Liver (tissue), 9 donors: ENCODE data around the gene CAP2. TPM values are rescaled to one million over a fixed set of nuclear protein-coding genes. Genes with fewer than 3 reads are reported as not detected.

ENCODE experiments used
- DNase-seq: peaks from one replicate; pipeline ENCODE4 v3.0.0-alpha.2; 2017; ENCODE audit warnings: low spot score
- H3K27ac ChIP-seq, 2 donors: one replicate each; pipeline ENCODE4 v1.7.0; 2013; ENCODE audit warnings: inconsistent platforms in 2 of 2, low read length in 2 of 2, control low read depth in 1 of 2, low read depth in 1 of 2, mild to moderate bottlenecking in 1 of 2
- H3K27me3 ChIP-seq, 4 donors: one replicate each; pipeline versions ENCODE4 v1.6.1 to v1.7.0; 2013; ENCODE audit warnings: low read length in 3 of 4, inconsistent platforms in 1 of 4, mild to moderate bottlenecking in 1 of 4, moderate library complexity in 1 of 4; ENCODE audit not compliant: control insufficient read depth in 4 of 4, insufficient read depth in 4 of 4
- H3K36me3 ChIP-seq, 4 donors: one replicate each; pipeline versions ENCODE4 v1.6.1 to v1.7.0; 2013; ENCODE audit warnings: low read length in 3 of 4, mild to moderate bottlenecking in 3 of 4, low read depth in 1 of 4, moderate library complexity in 1 of 4; ENCODE audit not compliant: control insufficient read depth in 4 of 4, insufficient read depth in 3 of 4
- H3K4me1 ChIP-seq, 4 donors: one replicate each; pipeline versions ENCODE4 v1.6.1 to v1.7.0; 2013; ENCODE audit warnings: low read length in 3 of 4, mild to moderate bottlenecking in 3 of 4, moderate library complexity in 1 of 4; ENCODE audit not compliant: control insufficient read depth in 4 of 4, insufficient read depth in 4 of 4
- H3K4me3 ChIP-seq, 3 donors: one replicate each; pipeline versions ENCODE4 v1.6.1 to v1.7.0; 2013; ENCODE audit warnings: low read length in 3 of 3, control low read depth in 1 of 3, low read depth in 1 of 3, mild to moderate bottlenecking in 1 of 3
- H3K9ac ChIP-seq, 2 donors: one replicate each; pipeline ENCODE4 v1.7.0; 2013; ENCODE audit warnings: low read length in 2 of 2, mild to moderate bottlenecking in 2 of 2, moderate library complexity in 2 of 2, control low read depth in 1 of 2, low read depth in 1 of 2
- H3K9me3 ChIP-seq, 4 donors: one replicate each; pipeline versions ENCODE4 v1.6.1 to v1.7.0; 2013; ENCODE audit warnings: low read length in 3 of 4; ENCODE audit not compliant: control insufficient read depth in 4 of 4
- ATF3 ChIP-seq: IDR thresholded peaks from 2 replicates; pipeline ENCODE4 v1.6.1; 2016; ENCODE audit warnings: antibody characterized with exemption
- CTCF ChIP-seq: fragments of 150-350 bp; IDR thresholded peaks from 2 replicates; pipeline ENCODE4 v1.5.1; 2017; ENCODE audit warnings: improper control_type of control experiment, low read depth, low read length; ENCODE audit not compliant: missing input control
- EGR1 ChIP-seq, 2 donors: IDR thresholded peaks; 2 replicates each; pipeline ENCODE4 v1.6.1; 2016 to 2018; ENCODE audit warnings: antibody characterized with exemption in 2 of 2, low read depth in 2 of 2
- FOXA1 ChIP-seq: IDR thresholded peaks from 2 replicates; pipeline ENCODE4 v1.6.1; 2016; ENCODE audit warnings: antibody characterized with exemption
- FOXA2 ChIP-seq: IDR thresholded peaks from 2 replicates; pipeline ENCODE4 v1.6.1; 2016; ENCODE audit warnings: antibody characterized with exemption
- GABPA ChIP-seq, 2 donors: IDR thresholded peaks in 1 of 2; conservative IDR thresholded peaks in 1 of 2; 2 replicates each; pipeline ENCODE4 v1.6.1; 2016; ENCODE audit warnings: antibody characterized with exemption in 2 of 2, mild to moderate bottlenecking in 1 of 2, moderate library complexity in 1 of 2
- HNF4A ChIP-seq, 2 donors: conservative IDR thresholded peaks; 2 replicates each; pipeline ENCODE4 v1.6.1; 2016; ENCODE audit warnings: antibody characterized with exemption in 2 of 2, mild to moderate bottlenecking in 2 of 2
- HNF4G ChIP-seq: IDR thresholded peaks from 2 replicates; pipeline ENCODE4 v1.6.1; 2016; ENCODE audit warnings: antibody characterized with exemption
- JUND ChIP-seq, 2 donors: IDR thresholded peaks; 2 replicates each; pipeline ENCODE4 v1.6.1; 2016; ENCODE audit warnings: antibody characterized with exemption in 2 of 2
- MAX ChIP-seq: IDR thresholded peaks from 2 replicates; pipeline ENCODE4 v1.6.1; 2016; ENCODE audit warnings: antibody characterized with exemption
- NR2F2 ChIP-seq: IDR thresholded peaks from 2 replicates; pipeline ENCODE4 v1.6.1; 2016; ENCODE audit warnings: antibody characterized with exemption
- RAD21 ChIP-seq, 2 donors: IDR thresholded peaks; 2 replicates each; pipeline ENCODE4 v1.6.1; 2016; ENCODE audit warnings: antibody characterized with exemption in 2 of 2, mild to moderate bottlenecking in 2 of 2
- REST ChIP-seq: IDR thresholded peaks from 2 replicates; pipeline ENCODE4 v1.6.1; 2016; ENCODE audit warnings: antibody characterized with exemption, mild to moderate bottlenecking
- RXRA ChIP-seq, 2 donors: IDR thresholded peaks; 2 replicates each; pipeline ENCODE4 v1.6.1; 2017 to 2018; ENCODE audit warnings: antibody characterized with exemption in 2 of 2, mild to moderate bottlenecking in 1 of 2
- TAF1 ChIP-seq: conservative IDR thresholded peaks from 2 replicates; pipeline ENCODE4 v1.6.1; 2016; ENCODE audit warnings: antibody characterized with exemption, mild to moderate bottlenecking
- YY1 ChIP-seq: IDR thresholded peaks from 2 replicates; pipeline ENCODE4 v1.6.1; 2016; ENCODE audit warnings: antibody characterized with exemption, mild to moderate bottlenecking
- WGBS: extraction: QIAGEN DNeasy Blood & Tissue Kit; methylation state at CpG from one replicate; pipeline ENCODE4 v1.1.7; 2013; 5-methylcytosine and 5-hydroxymethylcytosine counted together
- polyA plus RNA-seq, 2 donors: library from polyadenylated mRNA; stranded (reverse) in 1 of 2; unstranded in 1 of 2; fragments of 200-250 nt in 1 of 2; fragments of >200 nt in 1 of 2; fragmentation: Nextera tagmentation in 1 of 2; extraction: Ambion mirVana in 1 of 2; gene quantifications; one replicate each; pipeline versions ENCODE4 v1.2.1 to v1.2.3, GENCODE V29; 2013 to 2015
- total RNA-seq, 2 donors: library from RNA; depleted of rRNA; stranded (reverse); fragments of >200 nt; gene quantifications; one replicate each; pipeline ENCODE4 v1.2.3, GENCODE V29; 2014
- donor health status: healthy.
- donor health status: healthy.
- donor health status: healthy.
- donor health status: healthy.
- donor health status: healthy.

Gene CAP2
- total and polyA plus RNA-seq, 4 donors = 1.2 to 6.4 (median 2.5) TPM

GRCh38 chr6:17353440-17354175, 39.8 kb upstream of the CAP2 start (continued):
- no peak for TF ChIP-seq CTCF
- TF ChIP-seq HNF4G = no peak
- no peak for TF ChIP-seq MAX
- TF ChIP-seq TAF1 = no peak

GRCh38 chr6:17354700-17355403, 38.5 kb upstream of the CAP2 start:
- Histone ChIP-seq H3K4me3 (no peak overlapping the region), H3K27ac (no peak overlapping the region), H3K4me1 (no peaks in the 10 kb centered on the region), H3K9ac (no peak overlapping the region), H3K9me3 (no peaks in the 10 kb centered on the region), H3K36me3 (no peaks in the 10 kb centered on the region), H3K27me3 (no peaks in the 10 kb centered on the region)
- TF ChIP-seq GABPA (IDR thresholded peaks at IDR 0.05 in 1 of 2, conservative IDR thresholded peaks at IDR 0.05 in 1 of 2) = no peak
- TF ChIP-seq ATF3 = no peak
- TF ChIP-seq REST = no peak
- TF ChIP-seq JUND (IDR thresholded peaks at IDR 0.05) = no peak
- TF ChIP-seq YY1 = no peak
- TF ChIP-seq RAD21 (IDR thresholded peaks at IDR 0.05) = no peak
- no peak for TF ChIP-seq CTCF
- no peak for TF ChIP-seq FOXA2
- TF ChIP-seq FOXA1 = no peak
- TF ChIP-seq NR2F2 = no peak
- TF ChIP-seq MAX = no peak
- TF ChIP-seq RXRA (IDR thresholded peaks at IDR 0.05) = no peak
- TF ChIP-seq HNF4A (conservative IDR thresholded peaks at IDR 0.05) = no peak
- no peak for TF ChIP-seq EGR1 (IDR thresholded peaks at IDR 0.05; ENCODE audit: low read depth in 2 of 2)
- TF ChIP-seq TAF1 = no peak
- TF ChIP-seq HNF4G = no peak
- no peak for DNase-seq
- whole genome bisulfite sequencing = 58% methylated on average over 4 of the region's 4 CpGs
